Ramos (cell line): ENCODE data around the gene GPR15LG.

Experiments
- in situ Hi-C: fragments of 300-500 bp; cut with MboI; formaldehyde crosslinking; loops from one replicate; pipeline ENCODE4 v1.14.3; 2022; ENCODE audit warnings: low sequenced_read_pairs; ENCODE audit not compliant: unreplicated experiment

Gene GPR15LG

DNA sequence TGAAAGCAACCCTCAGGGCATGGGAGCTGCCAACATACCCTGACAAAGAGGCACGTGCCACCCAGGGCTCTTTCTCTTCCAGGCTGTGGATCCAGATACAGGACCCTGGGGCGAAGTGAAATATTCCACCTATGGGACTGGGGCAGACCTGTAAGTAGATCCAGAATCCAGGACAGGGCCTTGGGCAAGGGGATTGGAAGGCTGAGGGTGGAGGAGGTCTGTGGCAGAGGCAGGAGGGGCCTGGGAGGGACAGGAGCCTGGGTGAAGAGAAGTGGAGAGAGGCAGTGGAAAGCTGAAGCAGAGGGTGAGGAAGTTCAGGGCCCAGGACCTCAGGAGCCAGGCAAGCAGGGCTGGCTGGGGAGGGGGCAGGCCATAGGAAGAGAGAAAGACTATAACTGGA lies 38.0 kb downstream of the GPR15LG start:
- in situ Hi-C loops, result no loop called here

DNA sequence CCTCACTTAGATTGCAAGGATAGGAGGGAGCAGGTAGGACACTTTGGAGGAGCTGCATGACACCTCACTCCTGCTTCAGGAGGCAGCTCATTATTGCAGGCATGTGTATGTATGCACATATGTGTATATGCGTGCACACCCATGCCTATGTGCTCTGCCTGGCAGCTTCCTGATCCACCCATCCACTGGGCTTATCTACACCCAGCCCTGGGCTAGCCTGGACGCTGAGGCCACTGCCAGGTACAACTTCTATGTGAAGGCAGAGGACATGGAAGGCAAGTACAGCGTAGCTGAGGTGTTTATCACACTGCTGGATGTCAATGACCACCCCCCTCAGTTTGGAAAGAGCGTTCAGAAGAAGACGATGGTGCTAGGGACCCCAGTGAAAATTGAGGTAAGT lies 38.4 kb downstream of the GPR15LG start:
- in situ Hi-C loops, result no loop called here

DNA sequence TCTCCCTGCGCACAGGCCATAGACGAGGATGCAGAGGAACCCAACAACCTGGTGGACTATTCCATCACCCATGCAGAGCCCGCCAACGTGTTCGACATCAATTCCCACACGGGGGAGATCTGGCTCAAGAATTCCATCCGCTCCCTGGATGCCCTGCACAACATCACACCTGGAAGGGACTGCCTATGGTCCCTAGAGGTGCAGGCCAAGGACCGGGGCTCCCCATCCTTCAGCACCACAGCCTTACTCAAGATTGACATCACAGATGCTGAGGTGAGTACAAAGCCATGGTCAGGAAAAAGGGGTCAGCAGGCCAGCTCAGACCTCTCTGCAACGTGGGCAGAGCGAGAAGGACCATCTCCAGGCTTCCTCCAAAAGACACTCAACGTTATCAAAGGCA lies 39.5 kb downstream of the GPR15LG start:
- in situ Hi-C loops, result no loop called here

DNA sequence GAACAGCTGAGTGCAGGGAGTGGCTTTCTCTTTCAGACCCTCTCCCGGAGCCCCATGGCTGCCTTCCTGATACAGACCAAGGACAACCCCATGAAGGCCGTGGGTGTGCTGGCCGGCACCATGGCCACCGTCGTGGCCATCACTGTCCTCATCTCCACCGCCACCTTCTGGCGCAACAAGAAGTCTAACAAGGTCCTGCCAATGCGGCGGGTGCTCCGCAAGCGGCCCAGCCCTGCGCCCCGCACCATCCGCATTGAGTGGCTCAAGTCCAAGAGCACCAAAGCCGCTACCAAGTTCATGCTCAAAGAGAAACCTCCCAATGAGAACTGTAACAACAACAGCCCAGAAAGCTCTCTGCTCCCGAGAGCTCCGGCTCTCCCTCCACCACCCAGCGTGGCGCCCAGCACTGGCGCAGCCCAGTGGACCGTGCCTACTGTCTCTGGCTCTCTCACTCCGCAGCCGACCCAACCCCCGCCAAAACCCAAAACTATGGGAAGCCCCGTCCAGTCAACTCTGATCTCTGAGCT lies 40.5 kb downstream of the GPR15LG start:
- in situ Hi-C loops, result no loop called here

DNA sequence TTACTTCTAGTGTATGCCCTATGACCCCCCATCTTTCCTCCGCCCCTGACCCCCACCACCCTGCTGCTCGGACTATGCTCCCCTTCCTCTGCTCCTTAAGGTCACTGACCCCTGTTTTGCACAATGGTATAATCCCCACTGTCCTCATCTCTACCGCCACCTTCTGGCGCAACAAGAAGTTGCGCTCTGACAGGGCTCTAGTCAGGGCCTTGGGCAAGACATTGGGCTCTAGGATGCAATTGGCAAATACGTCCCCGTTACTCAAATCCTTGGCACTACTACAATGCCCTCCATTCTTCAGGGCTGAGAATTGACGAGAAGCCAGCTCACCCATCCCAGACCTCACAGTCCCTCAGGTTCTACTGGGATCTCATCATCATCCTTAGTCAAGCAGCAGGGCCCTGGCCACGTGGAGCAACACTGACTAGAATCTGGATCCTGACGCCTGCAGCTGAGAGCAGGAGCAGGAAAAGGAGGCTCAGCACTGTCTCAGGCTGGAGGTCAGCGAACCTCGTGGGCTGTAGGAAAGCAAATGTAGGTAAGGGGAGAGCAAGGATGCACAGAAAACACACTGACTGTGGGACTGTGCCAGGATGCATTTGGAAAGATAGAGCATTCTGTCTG lies 41.1 kb downstream of the GPR15LG start:
- in situ Hi-C loops, result no loop called here

DNA sequence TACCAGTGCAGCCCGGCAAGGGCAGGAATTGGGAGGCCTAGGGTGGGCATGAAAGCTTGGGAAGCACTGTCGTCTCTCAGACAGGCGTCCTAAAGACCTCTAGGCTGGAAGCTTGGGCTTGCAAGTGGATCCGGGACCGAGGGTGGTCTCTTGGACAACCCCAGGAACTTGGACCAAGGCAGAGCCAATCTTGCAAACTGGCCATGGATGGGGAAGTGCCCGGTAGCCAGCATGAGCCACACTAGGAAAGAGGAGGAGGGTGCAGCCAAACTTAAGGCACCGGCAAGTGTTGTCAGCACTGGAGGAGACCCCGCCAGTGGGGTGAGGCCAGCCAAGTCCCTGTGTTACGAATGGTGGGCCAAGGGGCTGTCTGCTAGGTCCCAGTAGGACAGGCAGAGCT lies 43.2 kb downstream of the GPR15LG start:
- in situ Hi-C loops, result no loop called here

DNA sequence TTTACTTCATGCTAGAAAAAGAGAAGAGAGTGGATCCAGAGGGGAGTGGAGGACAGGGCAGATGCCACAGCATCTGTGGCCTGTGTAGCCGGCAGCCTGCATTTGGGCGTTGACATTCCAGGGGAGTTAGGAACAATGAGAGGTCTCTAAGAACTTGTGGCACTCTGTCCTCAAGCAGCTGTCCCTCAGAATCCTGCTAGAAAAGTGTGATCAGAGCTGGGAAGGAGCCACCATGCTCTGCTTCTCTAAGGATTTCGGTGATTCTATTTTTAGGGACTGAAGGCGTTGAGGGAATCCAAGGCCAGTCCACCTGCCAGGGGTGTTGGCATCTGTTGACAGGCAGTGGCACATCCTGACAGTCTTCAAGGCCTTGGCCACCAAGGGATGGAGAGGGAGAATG lies 44.1 kb downstream of the GPR15LG start:
- in situ Hi-C loops, result no loop called here

DNA sequence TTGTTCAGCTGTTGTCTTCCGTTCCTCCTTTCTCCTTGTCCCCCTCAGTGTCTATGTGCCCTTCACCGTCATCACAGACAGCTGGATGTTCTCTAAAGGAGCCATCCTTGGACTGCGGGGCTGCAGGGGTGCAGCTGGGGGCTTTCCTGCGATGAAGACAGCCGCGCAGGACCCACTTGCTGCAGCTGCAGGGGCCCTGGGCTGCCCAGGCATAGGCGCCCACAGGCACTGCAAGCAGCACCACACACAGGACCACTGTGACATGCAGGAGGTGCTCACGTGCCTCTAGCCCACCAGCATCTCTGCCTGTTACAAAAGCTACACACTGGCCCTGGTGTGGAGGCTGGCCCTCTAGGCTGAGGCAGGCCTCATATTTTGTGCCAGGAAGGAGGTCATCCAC lies 48.3 kb downstream of the GPR15LG start:
- in situ Hi-C loops, result no loop called here

DNA sequence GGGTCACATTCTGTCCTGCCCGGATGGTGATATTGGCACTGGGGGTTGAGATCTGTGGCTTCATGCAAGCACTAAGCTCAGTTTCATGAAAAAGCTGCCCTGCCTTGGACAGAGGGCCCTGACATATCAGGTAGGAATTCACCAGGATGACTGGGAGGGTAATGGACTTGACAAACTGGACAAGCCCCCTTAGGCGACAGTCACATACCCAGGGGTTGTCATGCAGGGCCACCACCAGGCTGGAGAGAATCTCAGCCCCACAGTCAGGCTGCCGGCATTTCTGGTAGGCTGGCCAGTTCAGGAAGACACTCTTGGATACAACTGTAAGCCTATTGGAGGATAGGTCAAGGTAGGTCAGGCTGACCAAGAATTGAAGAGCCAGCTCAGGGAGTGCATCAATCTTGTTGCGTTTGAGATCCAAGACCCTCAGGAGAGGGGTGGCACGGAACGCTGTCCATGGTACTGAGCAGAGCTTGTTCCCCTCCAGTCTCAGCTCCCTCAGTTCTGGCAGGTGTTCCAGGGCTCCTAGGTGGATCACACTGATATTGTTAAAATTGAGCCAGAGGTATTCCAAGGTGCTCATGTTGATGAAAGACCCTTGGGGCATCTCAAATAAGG lies 50.9 kb downstream of the GPR15LG start:
- in situ Hi-C loops, result no loop called here

DNA sequence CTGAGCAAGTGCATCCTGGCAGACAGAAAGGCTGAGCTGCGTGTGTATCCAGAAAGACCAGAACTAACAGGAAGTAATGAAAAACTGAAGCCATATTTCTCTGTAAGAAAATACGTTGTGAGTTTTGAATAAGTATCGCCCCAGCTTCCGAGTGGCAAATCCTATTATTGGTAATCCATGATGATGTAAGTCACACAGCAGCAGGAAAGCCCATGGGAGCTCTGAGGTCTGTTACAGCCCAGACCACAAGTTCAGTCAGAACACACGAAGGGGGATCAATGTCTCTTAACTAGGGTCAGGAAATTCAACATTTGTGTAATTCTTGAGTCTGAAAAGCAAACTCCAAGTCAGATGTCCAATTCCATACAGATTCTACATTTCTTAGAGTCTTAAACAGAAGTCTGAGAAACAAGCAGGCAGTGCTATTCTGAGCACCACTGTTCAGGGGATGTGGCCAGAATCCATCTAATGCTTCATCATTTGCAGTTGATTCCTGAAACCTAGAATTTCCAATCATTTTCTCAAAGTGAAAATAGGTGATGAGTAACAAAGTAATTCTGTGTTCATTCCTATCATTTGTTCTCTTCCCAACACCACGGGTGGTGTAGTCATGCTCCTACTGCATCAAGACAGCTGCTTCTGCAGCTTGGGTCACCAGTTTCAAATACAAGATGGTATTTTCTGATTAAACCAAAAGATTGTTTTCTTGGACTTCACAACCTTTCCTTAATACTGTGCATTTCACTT lies 52.0 kb downstream of the GPR15LG start, which contains the start of gene LRIT2:
Gene LRIT2 (minus strand): TSS at position 118 of the 747 bp plus-strand sequence. CDS start 24 bp downstream, at position 94.
- in situ Hi-C loops, result no loop called here

DNA sequence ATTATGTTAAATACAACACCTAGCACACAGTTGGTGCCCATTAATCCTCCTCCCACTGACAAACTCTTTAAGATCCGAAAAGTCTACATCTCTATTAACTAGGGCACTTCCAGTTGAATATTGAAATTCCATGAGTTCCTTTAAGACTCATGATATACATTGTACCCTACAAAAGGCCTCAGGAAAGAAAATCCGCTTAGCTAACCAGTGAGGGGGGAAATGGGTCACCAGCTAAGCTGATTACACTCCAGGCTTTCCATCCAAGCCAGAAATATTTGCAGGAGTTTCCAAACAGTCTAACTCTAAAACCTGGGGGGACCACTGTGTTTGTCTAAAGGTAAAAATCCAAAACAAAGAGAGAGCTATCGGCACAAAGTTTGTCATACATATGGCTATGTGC lies 53.0 kb downstream of the GPR15LG start:
- in situ Hi-C loops, result no loop called here

DNA sequence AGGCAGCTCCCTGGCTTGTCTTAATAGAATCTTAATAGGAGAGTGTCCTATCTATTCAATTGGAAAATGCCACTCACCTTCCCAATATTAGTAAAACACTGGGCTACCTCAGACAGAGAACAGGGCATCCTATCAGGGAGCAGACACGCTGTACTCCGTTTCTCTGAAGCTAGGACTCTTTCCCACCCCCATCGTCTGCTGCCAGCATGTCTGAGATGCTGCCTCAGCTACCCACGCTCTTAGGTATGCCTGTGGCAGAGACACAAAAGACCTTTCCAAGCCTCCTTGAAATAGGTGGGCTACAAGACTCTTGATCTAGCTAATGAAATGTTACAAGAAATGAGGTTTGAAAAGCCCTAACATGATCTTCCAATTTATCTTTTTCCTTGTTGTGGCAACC lies 54.2 kb downstream of the GPR15LG start:
- in situ Hi-C loops, result no loop called here

DNA sequence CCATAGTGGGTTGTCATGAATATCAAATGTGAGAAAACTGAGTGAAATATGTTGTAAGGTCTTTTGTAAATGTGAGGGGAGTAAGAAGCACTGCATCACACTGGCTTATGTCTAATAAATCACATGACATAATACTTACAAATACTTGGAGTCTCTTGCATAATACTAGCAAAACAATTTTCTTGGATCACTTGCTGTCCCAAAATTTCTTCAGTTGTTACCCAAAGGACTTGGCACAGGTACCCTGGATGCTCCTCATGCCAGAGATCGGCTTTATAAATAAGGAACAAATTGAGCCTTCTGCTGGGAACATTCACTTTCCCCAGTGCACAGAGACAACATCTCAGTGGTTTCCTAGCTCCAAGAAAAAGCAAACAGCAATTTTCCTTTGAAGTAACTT lies 56.8 kb downstream of the GPR15LG start:
- in situ Hi-C loops, result no loop called here

DNA sequence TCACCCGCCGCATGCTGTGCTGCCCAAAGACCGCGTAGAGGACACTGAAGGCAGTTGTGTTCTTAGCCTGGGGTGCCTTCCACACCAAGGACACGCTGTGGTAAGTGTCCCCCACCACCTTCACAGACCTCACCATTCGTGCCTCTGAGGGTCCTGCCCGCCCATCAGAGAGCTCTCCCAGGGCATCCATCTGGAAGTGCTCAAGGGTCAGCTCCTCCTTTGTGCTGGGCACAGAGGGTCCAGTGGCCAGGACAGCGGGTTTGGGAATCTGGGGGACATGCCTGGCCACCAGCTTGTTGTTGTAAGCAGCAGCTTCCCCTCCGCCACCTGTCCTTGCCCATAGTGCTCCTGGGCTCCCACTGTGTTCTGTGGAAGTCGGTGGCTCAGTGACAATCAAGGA lies 58.8 kb downstream of the GPR15LG start:
- in situ Hi-C loops, result no loop called here

DNA sequence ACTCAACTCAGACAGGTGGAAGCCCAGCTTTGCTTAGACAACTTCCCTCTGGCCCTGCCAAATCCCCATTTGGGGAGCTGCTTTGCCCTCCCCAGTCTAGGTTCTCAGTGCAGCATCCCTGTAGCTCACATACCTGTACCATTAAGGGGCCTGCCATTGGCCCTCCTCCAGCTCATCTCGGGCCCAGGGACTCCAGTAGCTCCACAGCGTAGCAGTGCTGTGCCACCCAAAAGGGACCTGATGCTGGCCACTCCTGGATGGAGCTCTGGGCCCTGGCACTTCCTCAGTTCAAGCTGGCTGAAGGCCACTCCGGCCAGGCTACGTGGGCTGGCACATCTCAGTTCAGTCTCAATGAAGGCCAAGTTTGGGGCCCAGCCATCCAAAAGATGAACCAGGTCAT lies 60.3 kb downstream of the GPR15LG start:
- in situ Hi-C loops, result no loop called here

DNA sequence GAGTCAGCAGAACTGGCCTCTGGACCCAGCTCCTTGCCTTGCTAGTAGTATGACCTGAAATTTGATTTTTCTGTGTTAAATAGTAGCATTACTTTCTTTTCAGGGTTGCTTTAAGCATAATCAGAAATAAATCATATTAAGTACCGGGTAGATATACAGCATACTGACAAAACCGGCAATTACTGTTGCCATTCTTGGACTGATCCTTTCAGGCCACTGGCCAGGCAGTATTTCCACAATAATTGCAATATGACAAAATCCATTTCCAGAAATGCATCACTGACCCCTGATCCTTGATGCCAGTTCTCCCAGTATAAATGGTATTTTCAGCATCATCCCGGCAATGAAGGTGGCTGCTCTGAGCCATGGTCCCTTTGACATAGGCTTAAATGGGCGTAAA lies 60.9 kb downstream of the GPR15LG start:
- in situ Hi-C loops, result no loop called here
